Loucy (cell line): ENCODE results near the gene ITPRIP.

Experiments
- H2AFZ ChIP-seq: fragments of 200-600 bp; sonication (generic); 2 replicates; pipeline ENCODE4 v1.6.0; 2016; ENCODE audit warnings: antibody characterized with exemption, mild to moderate bottlenecking, low read length, moderate library complexity
- H3F3A ChIP-seq: fragments of 200-600 bp; 2 replicates; pipeline ENCODE4 v1.6.0; 2016; ENCODE audit warnings: antibody characterized with exemption, low read depth, mild to moderate bottlenecking
- H3K27me3 ChIP-seq: fragments of 200-600 bp; sonication (generic); 2 replicates; pipeline ENCODE4 v1.6.1; 2014; ENCODE audit warnings: low read length, mild to moderate bottlenecking; ENCODE audit not compliant: insufficient read depth, poor library complexity, severe bottlenecking
- H3K36me3 ChIP-seq: fragments of 200-600 bp; sonication (generic); 2 replicates; pipeline ENCODE4 v1.6.1; 2016; ENCODE audit warnings: low read length; ENCODE audit not compliant: insufficient read depth
- H3K4me1 ChIP-seq: fragments of 200-600 bp; sonication (generic); 2 replicates; pipeline ENCODE4 v1.5.1; 2014; ENCODE audit warnings: low read length, mild to moderate bottlenecking; ENCODE audit not compliant: insufficient read depth, poor library complexity, severe bottlenecking
- H3K4me2 ChIP-seq: fragments of 200-600 bp; sonication (generic); 2 replicates; pipeline ENCODE4 v1.6.0; 2014; ENCODE audit warnings: antibody characterized with exemption, low read length, low read depth, mild to moderate bottlenecking; ENCODE audit not compliant: poor library complexity, severe bottlenecking
- H3K4me3 ChIP-seq: fragments of 200-600 bp; sonication (generic); 2 replicates; pipeline ENCODE4 v1.5.1; 2014; ENCODE audit warnings: low read length, mild to moderate bottlenecking, mixed read lengths; ENCODE audit not compliant: poor library complexity, severe bottlenecking
- H3K79me2 ChIP-seq: fragments of 200-600 bp; sonication (generic); 2 replicates; pipeline ENCODE4 v1.6.1; 2014; ENCODE audit warnings: low read length; ENCODE audit not compliant: insufficient read depth
- H3K9ac ChIP-seq: fragments of 200-600 bp; sonication (generic); 2 replicates; pipeline ENCODE4 v1.6.0; 2014; ENCODE audit warnings: mild to moderate bottlenecking, low read depth, low read length, moderate library complexity; ENCODE audit not compliant: poor library complexity, severe bottlenecking
- H3K9me2 ChIP-seq: fragments of 200-600 bp; sonication (generic); replicated peaks from 2 replicates; pipeline ENCODE4 v1.6.1; 2016; ENCODE audit warnings: low read depth, low read length, mixed read lengths
- H3K9me3 ChIP-seq: fragments of 200-600 bp; sonication (generic); 2 replicates; pipeline ENCODE4 v1.6.1; 2014; ENCODE audit warnings: mild to moderate bottlenecking, antibody characterized with exemption, low read length, low read depth; ENCODE audit not compliant: insufficient read depth
- H4K20me1 ChIP-seq: fragments of 200-600 bp; sonication (generic); 2 replicates; pipeline ENCODE4 v1.6.0; 2014; ENCODE audit warnings: antibody characterized with exemption, low read length, mild to moderate bottlenecking; ENCODE audit not compliant: insufficient read depth, poor library complexity, severe bottlenecking
- EZH2phosphoT487 ChIP-seq: fragments of 200-600 bp; IDR thresholded peaks from 2 replicates; pipeline ENCODE4 v1.6.1; 2018; ENCODE audit warnings: antibody characterized with exemption, mild to moderate bottlenecking, moderate library complexity, borderline replicate concordance
- TF ChIP-seq, protein P1 (sequence below): fragments of 200-600 bp; sonication (generic); conservative IDR thresholded peaks from 2 replicates; pipeline ENCODE4 v1.5.1; 2014; ENCODE audit warnings: mild to moderate bottlenecking, antibody characterized with exemption, low read length

ITPRIP gene

DNA sequence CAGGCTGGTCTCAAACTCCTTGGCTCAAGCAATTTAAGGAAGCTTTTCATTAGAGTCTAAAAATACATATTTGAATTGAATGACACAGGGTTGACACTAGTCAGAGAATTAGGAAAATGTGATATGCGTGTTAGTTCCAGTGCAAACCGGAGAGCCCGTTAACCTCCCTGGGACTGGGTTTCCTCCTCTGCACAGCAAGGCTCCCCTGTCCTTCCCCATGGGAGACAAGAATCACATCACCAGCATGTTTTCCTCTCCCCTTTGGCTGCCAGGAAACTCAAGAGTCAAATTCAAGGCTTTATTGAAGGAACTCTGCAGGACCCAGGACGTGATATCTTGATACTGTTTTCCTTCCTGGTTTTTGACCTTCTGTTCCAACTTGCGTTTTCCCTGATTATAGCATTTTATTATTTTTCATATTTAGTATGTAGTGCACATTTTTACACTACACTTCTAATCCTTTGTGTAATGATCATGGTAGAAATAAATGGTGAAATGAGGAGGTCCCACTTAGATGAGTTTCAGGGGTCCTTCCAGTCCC is 44.4 kb downstream of the ITPRIP start:
- H3K4me2 ChIP-seq = no peak overlapping the region
- H3K9me3 ChIP-seq = no peaks in the 10 kb centered on the region
- no peak overlapping the region for H3K9ac ChIP-seq
- no peak for TF ChIP-seq EZH2phosphoT487
- TF ChIP-seq, protein P1, sequence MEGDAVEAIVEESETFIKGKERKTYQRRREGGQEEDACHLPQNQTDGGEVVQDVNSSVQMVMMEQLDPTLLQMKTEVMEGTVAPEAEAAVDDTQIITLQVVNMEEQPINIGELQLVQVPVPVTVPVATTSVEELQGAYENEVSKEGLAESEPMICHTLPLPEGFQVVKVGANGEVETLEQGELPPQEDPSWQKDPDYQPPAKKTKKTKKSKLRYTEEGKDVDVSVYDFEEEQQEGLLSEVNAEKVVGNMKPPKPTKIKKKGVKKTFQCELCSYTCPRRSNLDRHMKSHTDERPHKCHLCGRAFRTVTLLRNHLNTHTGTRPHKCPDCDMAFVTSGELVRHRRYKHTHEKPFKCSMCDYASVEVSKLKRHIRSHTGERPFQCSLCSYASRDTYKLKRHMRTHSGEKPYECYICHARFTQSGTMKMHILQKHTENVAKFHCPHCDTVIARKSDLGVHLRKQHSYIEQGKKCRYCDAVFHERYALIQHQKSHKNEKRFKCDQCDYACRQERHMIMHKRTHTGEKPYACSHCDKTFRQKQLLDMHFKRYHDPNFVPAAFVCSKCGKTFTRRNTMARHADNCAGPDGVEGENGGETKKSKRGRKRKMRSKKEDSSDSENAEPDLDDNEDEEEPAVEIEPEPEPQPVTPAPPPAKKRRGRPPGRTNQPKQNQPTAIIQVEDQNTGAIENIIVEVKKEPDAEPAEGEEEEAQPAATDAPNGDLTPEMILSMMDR = no peak
- peaks cover 2% of the 10 kb centered on the region for H3K4me1 ChIP-seq
- no peaks in the 10 kb centered on the region for H3F3A ChIP-seq
- no peaks in the 10 kb centered on the region for H3K79me2 ChIP-seq
- no peaks in the 10 kb centered on the region for H4K20me1 ChIP-seq
- no peaks in the 10 kb centered on the region for H3K9me2 ChIP-seq
- H2AFZ ChIP-seq = no peak overlapping the region
- no peak overlapping the region for H3K4me3 ChIP-seq
- no peaks in the 10 kb centered on the region for H3K27me3 ChIP-seq
- no peaks in the 10 kb centered on the region for H3K36me3 ChIP-seq

DNA sequence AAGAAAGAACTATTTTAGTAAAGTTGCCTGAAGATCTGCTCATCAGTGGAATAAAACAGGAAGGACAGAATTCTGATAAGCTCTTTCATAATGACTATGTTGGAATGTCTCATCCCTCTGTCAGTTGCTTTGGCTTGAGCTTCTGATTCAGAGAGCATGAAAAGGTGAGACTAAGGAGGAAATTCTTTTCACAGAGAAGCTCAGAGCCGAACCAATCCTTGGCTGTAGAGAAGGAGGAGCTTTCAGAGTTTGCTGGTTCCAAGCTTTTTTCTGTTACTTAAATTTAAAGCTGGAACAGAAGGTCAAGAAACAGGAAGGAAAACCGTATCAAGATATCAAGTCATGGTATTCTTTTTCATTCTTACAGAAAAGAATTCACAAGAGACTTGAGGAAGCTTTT is 45.3 kb downstream of the ITPRIP start:
- H3K4me3 ChIP-seq = no peak overlapping the region
- H2AFZ ChIP-seq = peak overlapping the region; percentile 51; the same call in 1 of the 2 replicates
- no peaks in the 10 kb centered on the region for H3K79me2 ChIP-seq
- TF ChIP-seq, protein P1 = no peak
- TF ChIP-seq EZH2phosphoT487 = no peak
- H3K27me3 ChIP-seq = no peaks in the 10 kb centered on the region
- H3K9me2 ChIP-seq = no peaks in the 10 kb centered on the region
- H3K4me1 ChIP-seq = peaks cover 2% of the 10 kb centered on the region
- no peak overlapping the region for H3K4me2 ChIP-seq
- no peaks in the 10 kb centered on the region for H3K9me3 ChIP-seq
- H3K9ac ChIP-seq = no peak overlapping the region
- H3F3A ChIP-seq = no peaks in the 10 kb centered on the region
- no peaks in the 10 kb centered on the region for H3K36me3 ChIP-seq
- no peaks in the 10 kb centered on the region for H4K20me1 ChIP-seq

DNA sequence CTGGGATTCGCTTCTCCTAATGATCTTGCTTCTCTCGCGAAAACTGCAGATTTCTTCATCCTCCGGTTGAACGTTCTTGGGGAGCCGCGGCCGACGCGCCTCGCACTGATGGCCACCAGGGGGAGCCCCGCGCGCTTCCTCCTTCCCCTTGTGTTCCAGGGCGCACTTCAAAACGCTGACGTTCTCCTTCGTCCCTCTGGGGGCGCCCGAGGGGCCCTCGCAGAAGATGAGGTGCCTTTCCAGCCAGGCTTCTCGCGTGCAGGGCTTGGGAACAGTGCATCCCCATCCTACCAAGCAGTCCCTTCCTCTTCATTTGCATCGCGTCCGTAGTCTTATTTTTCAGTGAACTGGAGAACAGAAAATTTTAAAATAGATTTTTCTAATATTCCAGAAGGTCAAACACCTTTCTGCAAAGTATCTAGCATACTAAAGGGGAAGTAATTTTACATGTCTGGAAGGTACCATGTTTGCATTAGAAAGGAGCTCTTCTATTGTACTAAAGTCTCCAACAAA is 46.8 kb downstream of the ITPRIP start:
- peak overlapping the region; percentile 80 for H2AFZ ChIP-seq
- H3K9ac ChIP-seq = no peak overlapping the region
- H3K9me3 ChIP-seq = no peaks in the 10 kb centered on the region
- H3K9me2 ChIP-seq = no peaks in the 10 kb centered on the region
- H3F3A ChIP-seq = no peaks in the 10 kb centered on the region
- H3K36me3 ChIP-seq = no peaks in the 10 kb centered on the region
- H3K79me2 ChIP-seq = no peaks in the 10 kb centered on the region
- H3K4me1 ChIP-seq = no peaks in the 10 kb centered on the region
- TF ChIP-seq, protein P1 = peak; percentile 100
- no peak for TF ChIP-seq EZH2phosphoT487
- no peaks in the 10 kb centered on the region for H3K27me3 ChIP-seq
- H3K4me3 ChIP-seq = peak overlapping the region; percentile 27
- peak overlapping the region; percentile 36 for H3K4me2 ChIP-seq
- no peaks in the 10 kb centered on the region for H4K20me1 ChIP-seq
